Memory B cell (primary cell): Measurements from ENCODE around the gene CASP10.
"Not testable (repeated sequence)": the region's sequence is repeated elsewhere in the genome, so short reads cannot be mapped to it uniquely, and the experiment has no call there.

Source experiments
- ATAC-seq: fragments of 150-1000 bp; cut with Tn5 transposase; 2 replicates; pipeline ENCODE4 v1.10.0; 2021; ENCODE audit warnings: low read depth, mild to moderate bottlenecking, moderate library complexity
- DNase-seq, 2 donors: peaks; one replicate each; pipeline ENCODE4 v3.0.0; 2022; ENCODE audit warnings: low spot score in 2 of 2
- H3K27ac Mint-ChIP-seq: one replicate; pipeline ENCODE4 v1.8.0; 2022; ENCODE audit warnings: mild to moderate bottlenecking, moderate library complexity, mixed read lengths
- H3K27me3 Mint-ChIP-seq: one replicate; pipeline ENCODE4 v1.8.0; 2022; ENCODE audit warnings: mixed read lengths
- H3K36me3 Mint-ChIP-seq: one replicate; pipeline ENCODE4 v1.8.0; 2022; ENCODE audit warnings: mild to moderate bottlenecking, mixed read lengths
- H3K4me1 Mint-ChIP-seq: one replicate; pipeline ENCODE4 v1.8.0; 2022; ENCODE audit warnings: mixed read lengths
- H3K4me3 Mint-ChIP-seq: one replicate; pipeline ENCODE4 v1.8.0; 2022; ENCODE audit warnings: mild to moderate bottlenecking, moderate library complexity, mixed read lengths
- H3K9me3 Mint-ChIP-seq: one replicate; pipeline ENCODE4 v1.8.0; 2022; ENCODE audit warnings: mixed read lengths

CASP10 gene

GRCh38 chr2:201150454-201151020 is 32.4 kb upstream of the CASP10 start:
- Mint-ChIP-seq H3K4me1 (peaks cover 34% of the 10 kb centered on the region), H3K4me3 (no peak overlapping the region), H3K36me3 (peaks cover 39% of the 10 kb centered on the region), H3K27ac (peak overlapping the region; percentile 100), H3K27me3 (no peaks in the 10 kb centered on the region), H3K9me3 (no peaks in the 10 kb centered on the region)
- DNase-seq (no peak), ATAC-seq (no peak)

GRCh38 chr2:201151127-201151981 is 31.6 kb upstream of the CASP10 start:
- Mint-ChIP-seq H3K4me1 (peaks cover 41% of the 10 kb centered on the region), H3K36me3 (peaks cover 38% of the 10 kb centered on the region), H3K27ac (peak overlapping the region; percentile 100), H3K27me3 (no peaks in the 10 kb centered on the region), H3K4me3 (peak overlapping the region; percentile 37), H3K9me3 (no peaks in the 10 kb centered on the region)
- peak; percentile 97 for ATAC-seq
- peak in 1 of 2 donors; percentile 14 for DNase-seq

- Mint-ChIP-seq H3K36me3 (peaks cover 36% of the 10 kb centered on the region), H3K27me3 (no peaks in the 10 kb centered on the region), H3K4me1 (peaks cover 41% of the 10 kb centered on the region), H3K4me3 (no peak overlapping the region), H3K27ac (peak overlapping the region; percentile 100), H3K9me3 (no peaks in the 10 kb centered on the region)
- DNase-seq (no peak), ATAC-seq (no peak)
These were observed 30.4 kb upstream of the CASP10 start for GRCh38 chr2:201152517-201152916.

GRCh38 chr2:201152999-201153815 is 29.7 kb upstream of the CASP10 start:
- peaks cover 48% of the 10 kb centered on the region for H3K4me1 Mint-ChIP-seq
- no peak overlapping the region for H3K4me3 Mint-ChIP-seq
- peak overlapping the region; percentile 100 for H3K27ac Mint-ChIP-seq
- peaks cover 38% of the 10 kb centered on the region for H3K36me3 Mint-ChIP-seq
- no peak for ATAC-seq
- no peaks in the 10 kb centered on the region for H3K27me3 Mint-ChIP-seq
- no peak for DNase-seq
- H3K9me3 Mint-ChIP-seq: no peaks in the 10 kb centered on the region

- Mint-ChIP-seq H3K27me3 (no peaks in the 10 kb centered on the region), H3K27ac (peak overlapping the region; percentile 94), H3K9me3 (no peaks in the 10 kb centered on the region), H3K36me3 (peaks cover 29% of the 10 kb centered on the region), H3K4me1 (peaks cover 49% of the 10 kb centered on the region), H3K4me3 (no peak overlapping the region)
- ATAC-seq (no peak), DNase-seq (no peak)
These were observed 28.1 kb upstream of the CASP10 start for GRCh38 chr2:201154615-201155399.

- H3K9me3 Mint-ChIP-seq: no peaks in the 10 kb centered on the region
- ATAC-seq (no peak), DNase-seq (no peak)
- no peaks in the 10 kb centered on the region for H3K27me3 Mint-ChIP-seq
- H3K36me3 Mint-ChIP-seq: peaks cover 32% of the 10 kb centered on the region
- peak overlapping the region; percentile 94 for H3K27ac Mint-ChIP-seq
- H3K4me1 Mint-ChIP-seq: peaks cover 49% of the 10 kb centered on the region
- H3K4me3 Mint-ChIP-seq: peak overlapping the region; percentile 35
These were observed 26.9 kb upstream of the CASP10 start for GRCh38 chr2:201156036-201156435.

GRCh38 chr2:201156640-201157039 is 26.3 kb upstream of the CASP10 start:
- Mint-ChIP-seq H3K36me3 (peaks cover 32% of the 10 kb centered on the region), H3K4me3 (no peak overlapping the region), H3K9me3 (no peaks in the 10 kb centered on the region), H3K4me1 (peaks cover 44% of the 10 kb centered on the region), H3K27me3 (no peaks in the 10 kb centered on the region), H3K27ac (peak overlapping the region; percentile 94)
- ATAC-seq: no peak
- no peak for DNase-seq

GRCh38 chr2:201157694-201158093 is 25.2 kb upstream of the CASP10 start:
- Mint-ChIP-seq H3K4me3 (peak overlapping the region; percentile 68), H3K36me3 (peaks cover 33% of the 10 kb centered on the region), H3K27ac (peak overlapping the region; percentile 94), H3K27me3 (no peaks in the 10 kb centered on the region), H3K4me1 (peaks cover 38% of the 10 kb centered on the region), H3K9me3 (no peaks in the 10 kb centered on the region)
- no peak for DNase-seq
- ATAC-seq: peak; percentile 22

GRCh38 chr2:201158111-201158929 is 24.6 kb upstream of the CASP10 start:
- ATAC-seq: peak; percentile 96
- Mint-ChIP-seq H3K36me3 (peaks cover 33% of the 10 kb centered on the region), H3K9me3 (no peaks in the 10 kb centered on the region), H3K27me3 (no peaks in the 10 kb centered on the region), H3K4me1 (peaks cover 36% of the 10 kb centered on the region), H3K27ac (peak overlapping the region; percentile 94), H3K4me3 (peak overlapping the region; percentile 68)
- peak; percentile 70 to 82 for DNase-seq

GRCh38 chr2:201164166-201164565 is 18.8 kb upstream of the CASP10 start:
- no peaks in the 10 kb centered on the region for H3K27me3 Mint-ChIP-seq
- H3K4me1 Mint-ChIP-seq: peaks cover 19% of the 10 kb centered on the region
- H3K36me3 Mint-ChIP-seq: peaks cover 33% of the 10 kb centered on the region
- H3K9me3 Mint-ChIP-seq: no peaks in the 10 kb centered on the region
- DNase-seq (no peak), ATAC-seq (no peak)
- peak overlapping the region; percentile 14 for H3K27ac Mint-ChIP-seq
- H3K4me3 Mint-ChIP-seq: no peak overlapping the region

GRCh38 chr2:201167546-201167945 is 15.4 kb upstream of the CASP10 start:
- no peak overlapping the region for H3K4me3 Mint-ChIP-seq
- H3K27me3 Mint-ChIP-seq: no peaks in the 10 kb centered on the region
- no peak for ATAC-seq
- H3K4me1 Mint-ChIP-seq: peaks cover 23% of the 10 kb centered on the region
- H3K36me3 Mint-ChIP-seq: peaks cover 20% of the 10 kb centered on the region
- peak overlapping the region; percentile 77 for H3K27ac Mint-ChIP-seq
- H3K9me3 Mint-ChIP-seq: no peaks in the 10 kb centered on the region
- no peak for DNase-seq

- ATAC-seq: peak; percentile 67
- Mint-ChIP-seq H3K4me1 (peaks cover 23% of the 10 kb centered on the region), H3K36me3 (peaks cover 15% of the 10 kb centered on the region), H3K27ac (peak overlapping the region; percentile 82), H3K4me3 (peak overlapping the region; percentile 68)
- H3K27me3 Mint-ChIP-seq, H3K9me3 Mint-ChIP-seq, DNase-seq: not testable (repeated sequence)
These were observed 14.4 kb upstream of the CASP10 start for GRCh38 chr2:201168496-201168895.
